ENCODE data around the gene OR51E2.

- TF ChIP-seq CTCF (IDR thresholded peaks at IDR 0.05) (no peak), ZFX (IDR thresholded peaks at IDR 0.05; ENCODE audit: borderline replicate concordance) (no peak)
Observed at GRCh38 chr11:4654635-4655369, 42.9 kb downstream of the OR51E2 start.

All from 22Rv1 (cell line).